ENCODE results near the gene LTBR. TPM values are rescaled to one million over a fixed set of nuclear protein-coding genes. Genes with fewer than 3 reads are reported as not detected.

LTBR gene
- polyA plus RNA-seq, 1 donor = 132 TPM

DNA sequence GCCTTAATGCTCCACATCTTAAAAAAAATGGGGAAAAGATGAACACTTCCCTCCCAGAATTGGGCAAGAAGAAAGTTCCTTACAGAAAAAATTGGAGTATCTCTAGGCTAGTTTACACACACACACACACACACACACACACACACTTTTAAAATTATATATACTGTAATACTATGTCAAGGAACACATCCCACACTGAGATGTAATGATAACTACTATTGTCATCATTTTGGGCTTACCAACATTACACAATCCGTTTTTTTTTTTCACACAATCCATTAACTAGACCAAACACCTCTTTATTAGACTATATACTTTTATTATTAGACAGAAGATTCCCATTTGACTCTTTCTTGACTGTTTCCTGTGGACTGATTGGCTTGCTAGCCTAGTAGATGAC is 2.5 kb downstream of the LTBR start:
- DNase-seq = no peak
- 86% methylated on average over 1 of the region's 1 CpG for WGBS (ENCODE audit: insufficient coverage, low lambda C conversion rate)
- peaks cover 25% of the 10 kb centered on the region for H3K4me1 ChIP-seq (ENCODE audit: control insufficient read depth, insufficient read depth, low read length)
- peaks cover 47% of the 10 kb centered on the region for H3K36me3 ChIP-seq (ENCODE audit: control insufficient read depth, insufficient read depth, low read length)
- no peak overlapping the region for H3K4me3 ChIP-seq (ENCODE audit: low read length)
- peaks cover 4% of the 10 kb centered on the region for H3K9me3 ChIP-seq (ENCODE audit: control insufficient read depth, low read depth, low read length)
- no peak overlapping the region for H3K27ac ChIP-seq (ENCODE audit: low read length)
- H3K27me3 ChIP-seq (ENCODE audit: control insufficient read depth, insufficient read depth, low read length) = no peaks in the 10 kb centered on the region

DNA sequence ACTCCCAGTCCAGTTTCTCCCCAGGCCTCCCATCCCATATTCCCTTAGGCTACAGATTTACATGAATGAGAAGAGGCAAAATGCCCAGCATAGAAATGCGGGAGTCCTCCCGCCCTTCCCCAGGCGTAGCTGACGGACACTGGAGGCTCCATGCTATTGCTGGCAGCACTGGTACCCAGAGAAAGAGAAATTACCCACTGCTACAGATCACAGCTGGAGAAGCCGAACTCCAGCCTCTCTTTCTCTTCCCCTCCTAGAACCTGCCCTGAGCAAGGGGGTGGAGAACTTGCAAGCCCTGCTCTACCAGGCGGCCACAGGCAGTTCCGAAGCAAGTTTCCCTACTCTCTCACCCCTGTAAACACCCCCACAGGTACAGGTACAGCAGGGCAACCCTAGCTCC is 3.6 kb downstream of the LTBR start:
- Histone ChIP-seq H3K27me3 (ENCODE audit: control insufficient read depth, insufficient read depth, low read length) (no peaks in the 10 kb centered on the region), H3K9me3 (ENCODE audit: control insufficient read depth, low read depth, low read length) (peaks cover 4% of the 10 kb centered on the region), H3K36me3 (ENCODE audit: control insufficient read depth, insufficient read depth, low read length) (peaks cover 50% of the 10 kb centered on the region), H3K27ac (ENCODE audit: low read length) (no peak overlapping the region), H3K4me1 (ENCODE audit: control insufficient read depth, insufficient read depth, low read length) (peaks cover 34% of the 10 kb centered on the region), H3K4me3 (ENCODE audit: low read length) (no peak overlapping the region)
- no CpG with 5 or more reads among the region's 7 CpGs for WGBS (ENCODE audit: insufficient coverage, low lambda C conversion rate)
- no peak for DNase-seq

DNA sequence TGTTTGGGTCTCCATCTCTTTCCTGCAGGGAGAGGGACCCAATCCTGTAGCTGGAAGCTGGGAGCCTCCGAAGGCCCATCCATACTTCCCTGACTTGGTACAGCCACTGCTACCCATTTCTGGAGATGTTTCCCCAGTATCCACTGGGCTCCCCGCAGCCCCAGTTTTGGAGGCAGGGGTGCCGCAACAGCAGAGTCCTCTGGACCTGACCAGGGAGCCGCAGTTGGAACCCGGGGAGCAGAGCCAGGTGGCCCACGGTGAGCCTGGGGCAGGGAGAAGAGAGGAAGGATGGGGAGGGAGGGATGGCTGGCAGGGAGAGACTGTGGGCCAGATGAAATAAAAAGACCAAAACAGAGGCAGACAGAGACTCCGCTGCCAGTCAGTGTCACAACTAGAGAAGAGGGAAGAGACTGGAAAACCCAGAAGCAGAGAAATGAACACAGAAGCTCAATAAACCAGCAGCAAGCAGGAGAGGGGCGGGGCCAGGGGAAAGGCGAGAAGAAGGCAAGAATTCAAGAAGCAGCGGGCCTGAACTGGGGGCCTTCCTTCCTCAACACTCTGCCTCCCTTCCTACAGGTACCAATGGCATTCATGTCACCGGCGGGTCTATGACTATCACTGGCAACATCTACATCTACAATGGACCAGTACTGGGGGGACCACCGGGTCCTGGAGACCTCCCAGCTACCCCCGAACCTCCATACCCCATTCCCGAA is 6.3 kb downstream of the LTBR start:
- Histone ChIP-seq H3K36me3 (ENCODE audit: control insufficient read depth, insufficient read depth, low read length) (peaks cover 54% of the 10 kb centered on the region), H3K27ac (ENCODE audit: low read length) (no peak overlapping the region)

DNA sequence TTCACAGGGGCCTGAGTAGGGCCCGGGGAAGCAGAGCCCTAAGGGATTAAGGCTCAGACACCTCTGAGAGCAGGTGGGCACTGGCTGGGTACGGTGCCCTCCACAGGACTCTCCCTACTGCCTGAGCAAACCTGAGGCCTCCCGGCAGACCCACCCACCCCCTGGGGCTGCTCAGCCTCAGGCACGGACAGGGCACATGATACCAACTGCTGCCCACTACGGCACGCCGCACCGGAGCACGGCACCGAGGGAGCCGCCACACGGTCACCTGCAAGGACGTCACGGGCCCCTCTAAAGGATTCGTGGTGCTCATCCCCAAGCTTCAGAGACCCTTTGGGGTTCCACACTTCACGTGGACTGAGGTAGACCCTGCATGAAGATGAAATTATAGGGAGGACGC is 7.1 kb downstream of the LTBR start:
- Histone ChIP-seq H3K4me3 (ENCODE audit: low read length) (no peak overlapping the region), H3K27me3 (ENCODE audit: control insufficient read depth, insufficient read depth, low read length) (no peaks in the 10 kb centered on the region), H3K4me1 (ENCODE audit: control insufficient read depth, insufficient read depth, low read length) (peaks cover 13% of the 10 kb centered on the region), H3K9me3 (ENCODE audit: control insufficient read depth, low read depth, low read length) (no peaks in the 10 kb centered on the region), H3K36me3 (ENCODE audit: control insufficient read depth, insufficient read depth, low read length) (peaks cover 52% of the 10 kb centered on the region), H3K27ac (ENCODE audit: low read length) (no peak overlapping the region)
- no peak for DNase-seq
- WGBS (ENCODE audit: insufficient coverage, low lambda C conversion rate) = 89% methylated on average over 3 of the region's 17 CpGs

More for the DNA sequence above, 6.3 kb downstream of the LTBR start:
- H3K27me3 ChIP-seq (ENCODE audit: control insufficient read depth, insufficient read depth, low read length) = no peaks in the 10 kb centered on the region
- peaks cover 15% of the 10 kb centered on the region for H3K4me1 ChIP-seq (ENCODE audit: control insufficient read depth, insufficient read depth, low read length)
- H3K9me3 ChIP-seq (ENCODE audit: control insufficient read depth, low read depth, low read length) = no peaks in the 10 kb centered on the region
- H3K4me3 ChIP-seq (ENCODE audit: low read length) = no peak overlapping the region
- WGBS (ENCODE audit: insufficient coverage, low lambda C conversion rate) = 80% methylated on average over 1 of the region's 15 CpGs
- DNase-seq = no peak

DNA sequence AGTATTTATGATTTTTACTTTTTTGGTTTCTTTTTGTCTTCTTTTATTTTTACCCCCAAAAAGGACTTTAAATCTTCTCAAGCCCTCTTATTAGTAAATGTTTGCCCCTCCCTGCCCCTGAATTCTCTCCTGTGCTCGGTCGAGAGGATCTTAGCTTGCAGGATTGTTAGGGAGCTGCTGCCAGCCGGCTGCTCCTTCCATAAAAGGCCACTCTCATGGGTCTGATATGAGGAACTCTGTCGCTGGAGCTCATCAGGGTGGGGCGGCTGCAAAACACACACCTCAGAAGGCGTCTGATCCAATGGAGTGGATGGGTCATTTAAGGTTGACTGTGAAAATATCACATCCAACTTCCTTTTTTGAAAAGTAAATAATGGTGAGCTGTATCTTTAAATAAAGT is 8.5 kb downstream of the LTBR start:
- Histone ChIP-seq H3K36me3 (ENCODE audit: control insufficient read depth, insufficient read depth, low read length) (peaks cover 38% of the 10 kb centered on the region), H3K4me3 (ENCODE audit: low read length) (no peak overlapping the region), H3K4me1 (ENCODE audit: control insufficient read depth, insufficient read depth, low read length) (peaks cover 13% of the 10 kb centered on the region), H3K27ac (ENCODE audit: low read length) (peak overlapping the region; percentile 72), H3K27me3 (ENCODE audit: control insufficient read depth, insufficient read depth, low read length) (no peaks in the 10 kb centered on the region), H3K9me3 (ENCODE audit: control insufficient read depth, low read depth, low read length) (no peaks in the 10 kb centered on the region)
- WGBS (ENCODE audit: insufficient coverage, low lambda C conversion rate) = no CpG with 5 or more reads among the region's 6 CpGs
- peak; percentile 72 to 87 for DNase-seq

DNA sequence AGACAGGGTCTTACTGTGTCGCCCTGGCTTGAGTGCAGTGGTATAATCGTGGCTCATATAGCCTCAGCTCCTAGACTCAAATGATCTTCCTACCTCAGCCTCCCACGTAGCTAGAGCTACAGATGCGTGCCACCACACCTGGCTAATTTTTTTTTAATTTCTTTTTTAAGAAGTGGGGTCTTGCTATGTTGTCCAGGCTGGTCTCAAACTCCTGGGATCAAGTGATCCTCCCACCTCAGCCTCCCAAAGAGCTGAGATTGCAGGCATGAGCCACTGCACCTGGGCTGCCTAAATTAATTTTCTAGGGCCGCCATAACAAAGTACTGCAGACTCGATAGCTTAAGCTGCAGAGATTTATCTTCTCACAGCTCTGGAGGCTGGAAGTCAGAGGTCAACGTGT is 9.1 kb downstream of the LTBR start:
- Histone ChIP-seq H3K4me3 (ENCODE audit: low read length) (no peak overlapping the region), H3K9me3 (ENCODE audit: control insufficient read depth, low read depth, low read length) (no peaks in the 10 kb centered on the region), H3K4me1 (ENCODE audit: control insufficient read depth, insufficient read depth, low read length) (peaks cover 13% of the 10 kb centered on the region), H3K36me3 (ENCODE audit: control insufficient read depth, insufficient read depth, low read length) (peaks cover 32% of the 10 kb centered on the region), H3K27me3 (ENCODE audit: control insufficient read depth, insufficient read depth, low read length) (no peaks in the 10 kb centered on the region), H3K27ac (ENCODE audit: low read length) (no peak overlapping the region)
- WGBS (ENCODE audit: insufficient coverage, low lambda C conversion rate) = 80% methylated on average over 1 of the region's 7 CpGs
- DNase-seq = no peak

DNA sequence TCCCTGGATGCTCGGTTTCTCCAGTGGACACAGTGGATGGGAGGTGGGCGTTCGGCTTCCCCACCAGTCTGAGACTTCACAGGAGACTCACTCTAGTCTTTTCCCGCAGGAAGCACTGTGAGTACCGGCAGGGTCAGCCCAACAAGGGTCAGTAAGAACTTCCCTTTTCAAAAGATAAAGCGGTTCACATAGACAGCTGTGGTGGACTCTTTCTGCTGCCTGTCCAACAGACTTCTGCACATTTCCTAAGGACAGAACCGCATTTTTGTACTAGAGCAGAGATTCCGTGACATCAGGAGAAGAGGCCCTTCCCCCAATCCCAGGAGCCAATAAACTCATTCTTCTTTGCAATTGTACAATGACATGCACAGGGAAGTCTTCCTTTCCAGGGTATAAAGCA is 10.4 kb downstream of the LTBR start:
- no peaks in the 10 kb centered on the region for H3K27me3 ChIP-seq (ENCODE audit: control insufficient read depth, insufficient read depth, low read length)
- WGBS (ENCODE audit: insufficient coverage, low lambda C conversion rate) = no CpG with 5 or more reads among the region's 8 CpGs
- peaks cover 22% of the 10 kb centered on the region for H3K36me3 ChIP-seq (ENCODE audit: control insufficient read depth, insufficient read depth, low read length)
- peaks cover 13% of the 10 kb centered on the region for H3K4me1 ChIP-seq (ENCODE audit: control insufficient read depth, insufficient read depth, low read length)
- H3K27ac ChIP-seq (ENCODE audit: low read length) = no peak overlapping the region
- no peak for DNase-seq
- H3K9me3 ChIP-seq (ENCODE audit: control insufficient read depth, low read depth, low read length) = no peaks in the 10 kb centered on the region
- H3K4me3 ChIP-seq (ENCODE audit: low read length) = no peak overlapping the region

DNA sequence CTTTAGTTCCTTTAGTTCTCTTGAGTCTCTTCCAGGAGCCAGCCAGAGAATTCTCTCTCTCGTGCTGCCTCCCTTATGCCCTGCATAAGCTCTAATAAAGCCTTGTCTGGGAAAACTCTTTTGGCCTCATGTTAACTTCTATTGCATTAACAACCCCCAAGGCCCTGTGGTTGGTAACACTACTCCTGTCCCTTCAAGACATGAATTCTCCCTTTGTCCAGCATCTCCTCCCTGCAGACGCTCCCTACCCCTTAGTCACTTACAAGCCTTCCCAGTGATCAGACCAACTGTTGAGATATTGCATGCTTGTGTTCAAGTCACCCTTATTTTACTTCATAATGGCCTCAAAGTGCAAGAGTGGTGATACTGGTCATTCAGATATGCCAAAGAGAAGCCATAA is 12.1 kb downstream of the LTBR start:
- DNase-seq = no peak
- no peaks in the 10 kb centered on the region for H3K9me3 ChIP-seq (ENCODE audit: control insufficient read depth, low read depth, low read length)

DNA sequence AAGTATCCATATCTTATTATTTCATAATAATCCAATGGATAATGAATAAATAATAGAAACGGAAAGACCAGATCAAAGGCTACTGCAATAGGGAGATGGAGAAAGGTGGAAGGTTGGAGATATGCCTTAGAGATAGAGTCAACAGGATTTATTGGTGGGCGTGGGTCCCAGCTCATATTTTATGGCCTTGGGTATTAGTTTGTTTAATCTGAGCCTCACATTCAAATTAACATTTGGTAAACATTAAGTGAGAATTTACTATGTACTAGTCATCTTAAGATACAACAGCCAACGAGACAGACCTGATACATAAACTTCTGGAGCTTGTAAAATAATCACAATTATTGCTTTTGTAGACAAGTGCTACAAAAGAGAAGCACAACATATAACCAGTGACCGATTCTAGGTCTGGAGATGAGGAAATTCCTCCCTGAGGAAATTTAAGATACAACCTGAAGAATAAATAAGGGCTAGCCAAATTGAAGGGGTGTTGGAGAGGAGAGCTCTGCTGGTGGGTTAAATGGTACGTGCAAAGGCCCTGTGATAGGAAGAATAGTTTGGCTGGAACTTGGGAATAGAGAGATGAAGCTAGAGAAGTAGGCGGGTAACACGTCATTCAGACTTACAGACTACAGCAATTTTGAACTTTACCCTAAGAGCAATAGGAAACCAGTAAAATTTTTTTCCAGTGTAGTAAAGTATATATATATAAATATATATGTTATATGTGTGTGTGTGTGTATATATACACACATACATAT is 16.1 kb downstream of the LTBR start:
- H3K36me3 ChIP-seq (ENCODE audit: control insufficient read depth, insufficient read depth, low read length) = no peaks in the 10 kb centered on the region
- no peaks in the 10 kb centered on the region for H3K4me1 ChIP-seq (ENCODE audit: control insufficient read depth, insufficient read depth, low read length)
- DNase-seq = peak in 1 of 2 donors; percentile 54
- no peaks in the 10 kb centered on the region for H3K27me3 ChIP-seq (ENCODE audit: control insufficient read depth, insufficient read depth, low read length)
- WGBS (ENCODE audit: insufficient coverage, low lambda C conversion rate) = 54% methylated on average over 2 of the region's 7 CpGs
- no peak overlapping the region for H3K4me3 ChIP-seq (ENCODE audit: low read length)
- peak overlapping the region; percentile 63 for H3K27ac ChIP-seq (ENCODE audit: low read length)
- no peaks in the 10 kb centered on the region for H3K9me3 ChIP-seq (ENCODE audit: control insufficient read depth, low read depth, low read length)

More for the DNA sequence above, 12.1 kb downstream of the LTBR start:
- Histone ChIP-seq H3K27me3 (ENCODE audit: control insufficient read depth, insufficient read depth, low read length) (no peaks in the 10 kb centered on the region), H3K4me1 (ENCODE audit: control insufficient read depth, insufficient read depth, low read length) (peaks cover 13% of the 10 kb centered on the region), H3K4me3 (ENCODE audit: low read length) (no peak overlapping the region), H3K27ac (ENCODE audit: low read length) (no peak overlapping the region), H3K36me3 (ENCODE audit: control insufficient read depth, insufficient read depth, low read length) (peaks cover 11% of the 10 kb centered on the region)
- WGBS (ENCODE audit: insufficient coverage, low lambda C conversion rate) = 86% methylated on average over 1 of the region's 2 CpGs

DNA sequence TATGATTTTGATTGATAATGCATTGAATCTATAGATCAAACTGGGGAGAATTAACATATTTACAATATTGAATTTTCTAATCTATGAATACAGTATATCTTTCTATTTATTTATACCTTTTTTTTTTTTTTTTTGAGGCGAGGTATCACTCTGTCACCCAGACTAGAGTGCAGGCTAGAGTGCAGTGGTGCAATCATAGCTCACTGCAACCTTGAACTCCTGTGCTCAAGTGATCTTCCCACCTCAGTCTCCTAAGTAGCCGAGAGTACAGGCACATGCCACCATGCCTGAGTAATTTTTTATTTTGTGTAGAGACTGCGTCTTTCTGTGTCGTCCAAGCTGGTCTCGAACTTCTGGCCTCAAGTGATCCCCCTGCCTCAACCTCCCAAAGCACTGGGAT is 20.4 kb downstream of the LTBR start:
- Histone ChIP-seq H3K4me3 (ENCODE audit: low read length) (no peak overlapping the region), H3K27ac (ENCODE audit: low read length) (no peak overlapping the region), H3K9me3 (ENCODE audit: control insufficient read depth, low read depth, low read length) (no peaks in the 10 kb centered on the region), H3K36me3 (ENCODE audit: control insufficient read depth, insufficient read depth, low read length) (no peaks in the 10 kb centered on the region), H3K27me3 (ENCODE audit: control insufficient read depth, insufficient read depth, low read length) (no peaks in the 10 kb centered on the region), H3K4me1 (ENCODE audit: control insufficient read depth, insufficient read depth, low read length) (no peaks in the 10 kb centered on the region)
- DNase-seq = no peak
- WGBS (ENCODE audit: insufficient coverage, low lambda C conversion rate) = no CpG with 5 or more reads among the region's 5 CpGs

All from large intestine (tissue), 3 donors.